ENCODE measurements around the gene AATK.

Gene AATK

DNA sequence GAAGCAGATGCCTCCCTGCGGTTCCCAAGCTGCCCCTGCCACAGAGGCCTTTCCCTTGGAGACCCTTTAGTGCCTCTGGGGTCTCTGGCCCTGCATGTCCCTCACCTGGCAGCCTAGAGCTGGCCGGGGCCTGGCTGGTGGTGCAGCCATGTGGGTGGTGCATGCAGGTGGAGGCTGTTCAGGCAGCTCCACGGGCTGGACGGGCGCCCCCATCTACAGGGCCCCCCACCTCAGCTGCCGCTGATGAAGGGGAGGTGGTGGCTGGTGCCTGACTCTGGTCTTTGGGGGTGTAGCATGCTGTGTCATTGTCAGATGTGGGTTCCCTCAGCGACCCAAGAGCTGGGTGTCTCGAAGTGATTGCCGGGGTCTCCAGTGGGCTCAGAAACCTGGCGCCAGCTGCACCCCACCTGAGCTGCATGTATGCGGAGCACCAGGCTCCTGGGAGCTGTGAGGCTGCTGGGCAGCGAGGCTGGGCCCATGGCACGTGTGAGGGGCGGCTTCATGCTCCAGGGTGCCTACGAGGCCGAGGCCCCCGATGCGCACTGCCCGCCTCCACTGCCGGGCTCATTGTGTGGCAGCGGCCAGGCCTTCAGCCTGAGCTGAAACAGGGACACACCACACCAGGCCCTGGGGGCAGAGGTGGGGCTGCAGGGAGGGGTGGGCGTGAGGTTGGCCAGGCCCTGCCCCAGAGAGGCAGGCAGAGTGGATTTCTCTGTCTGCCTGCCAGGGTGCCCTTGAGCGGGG is 74.1 kb downstream of the AATK start (continued):
- TF ChIP-seq, protein P1, sequence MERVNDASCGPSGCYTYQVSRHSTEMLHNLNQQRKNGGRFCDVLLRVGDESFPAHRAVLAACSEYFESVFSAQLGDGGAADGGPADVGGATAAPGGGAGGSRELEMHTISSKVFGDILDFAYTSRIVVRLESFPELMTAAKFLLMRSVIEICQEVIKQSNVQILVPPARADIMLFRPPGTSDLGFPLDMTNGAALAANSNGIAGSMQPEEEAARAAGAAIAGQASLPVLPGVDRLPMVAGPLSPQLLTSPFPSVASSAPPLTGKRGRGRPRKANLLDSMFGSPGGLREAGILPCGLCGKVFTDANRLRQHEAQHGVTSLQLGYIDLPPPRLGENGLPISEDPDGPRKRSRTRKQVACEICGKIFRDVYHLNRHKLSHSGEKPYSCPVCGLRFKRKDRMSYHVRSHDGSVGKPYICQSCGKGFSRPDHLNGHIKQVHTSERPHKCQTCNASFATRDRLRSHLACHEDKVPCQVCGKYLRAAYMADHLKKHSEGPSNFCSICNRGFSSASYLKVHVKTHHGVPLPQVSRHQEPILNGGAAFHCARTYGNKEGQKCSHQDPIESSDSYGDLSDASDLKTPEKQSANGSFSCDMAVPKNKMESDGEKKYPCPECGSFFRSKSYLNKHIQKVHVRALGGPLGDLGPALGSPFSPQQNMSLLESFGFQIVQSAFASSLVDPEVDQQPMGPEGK (CRISPR knock-in tag; IDR thresholded peaks at IDR 0.05; ENCODE audit: borderline replicate concordance), result no peak
- TF ChIP-seq ZNF8 (CRISPR knock-in tag; IDR thresholded peaks at IDR 0.05) (no peak), GLIS3 (CRISPR knock-in tag; IDR thresholded peaks at IDR 0.05) (no peak)

DNA sequence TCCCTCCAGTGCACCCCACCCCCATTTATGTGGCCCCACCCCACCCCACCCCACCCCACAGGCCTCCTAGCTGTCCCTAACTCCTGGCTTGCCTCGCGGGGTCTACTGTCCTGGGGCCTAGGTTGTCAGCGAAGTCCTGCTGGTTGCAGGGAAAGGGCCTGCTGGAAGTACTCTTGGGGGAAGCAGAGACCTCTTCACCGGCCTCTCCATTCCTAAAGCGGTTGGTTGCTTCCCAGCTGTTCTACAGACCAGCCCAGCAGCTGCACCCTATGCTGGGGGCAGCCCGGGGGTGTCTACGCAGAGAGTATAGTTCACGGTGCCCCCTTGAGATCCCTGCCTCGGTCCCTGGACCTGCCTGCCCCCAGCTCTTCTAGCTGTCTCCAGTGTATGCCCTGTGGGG is 74.9 kb downstream of the AATK start:
- no peak for ATAC-seq
- TF ChIP-seq BACH2 (CRISPR knock-in tag; IDR thresholded peaks at IDR 0.05; ENCODE audit: borderline replicate concordance) (no peak), CSDC2 (CRISPR knock-in tag; IDR thresholded peaks at IDR 0.05) (no peak)

DNA sequence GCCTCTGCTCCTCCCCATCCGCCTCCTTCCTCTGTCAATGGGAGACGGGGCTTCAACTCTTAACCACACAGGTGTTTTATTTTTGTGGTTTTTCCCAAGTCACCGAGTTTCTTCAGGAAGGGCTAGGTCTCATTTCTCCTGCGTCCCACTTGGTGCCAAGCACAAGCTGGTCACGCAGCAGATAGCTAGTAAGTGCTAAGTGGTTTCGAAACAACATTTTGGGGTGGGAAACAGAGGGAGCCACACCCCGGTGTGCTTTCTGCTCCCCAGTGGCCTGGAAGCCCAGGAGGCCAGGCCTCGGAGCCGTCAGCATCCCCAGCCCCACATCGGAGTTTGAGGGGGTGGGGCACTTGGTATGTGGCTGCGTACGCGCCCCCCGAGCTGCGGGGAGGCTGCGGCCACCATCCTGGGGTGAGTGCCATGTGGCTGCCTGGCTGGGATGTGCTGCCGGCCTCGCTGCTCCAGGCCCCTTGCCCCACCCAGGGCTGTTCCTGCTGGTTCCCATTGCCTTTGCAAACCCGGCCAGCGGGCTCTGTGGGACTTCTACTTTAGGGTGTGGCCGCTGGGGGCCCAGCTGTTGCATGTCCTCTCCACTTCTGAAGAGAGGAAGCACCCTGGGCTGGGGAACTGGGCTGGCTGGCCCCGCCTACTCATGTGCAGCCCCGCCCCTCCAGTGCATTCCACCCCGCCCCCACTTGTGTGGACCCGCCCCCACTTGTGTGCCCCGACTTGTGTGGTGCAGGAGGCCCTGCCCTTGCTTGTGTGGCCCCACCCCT is 75.5 kb downstream of the AATK start:
- ATAC-seq, result no peak

DNA sequence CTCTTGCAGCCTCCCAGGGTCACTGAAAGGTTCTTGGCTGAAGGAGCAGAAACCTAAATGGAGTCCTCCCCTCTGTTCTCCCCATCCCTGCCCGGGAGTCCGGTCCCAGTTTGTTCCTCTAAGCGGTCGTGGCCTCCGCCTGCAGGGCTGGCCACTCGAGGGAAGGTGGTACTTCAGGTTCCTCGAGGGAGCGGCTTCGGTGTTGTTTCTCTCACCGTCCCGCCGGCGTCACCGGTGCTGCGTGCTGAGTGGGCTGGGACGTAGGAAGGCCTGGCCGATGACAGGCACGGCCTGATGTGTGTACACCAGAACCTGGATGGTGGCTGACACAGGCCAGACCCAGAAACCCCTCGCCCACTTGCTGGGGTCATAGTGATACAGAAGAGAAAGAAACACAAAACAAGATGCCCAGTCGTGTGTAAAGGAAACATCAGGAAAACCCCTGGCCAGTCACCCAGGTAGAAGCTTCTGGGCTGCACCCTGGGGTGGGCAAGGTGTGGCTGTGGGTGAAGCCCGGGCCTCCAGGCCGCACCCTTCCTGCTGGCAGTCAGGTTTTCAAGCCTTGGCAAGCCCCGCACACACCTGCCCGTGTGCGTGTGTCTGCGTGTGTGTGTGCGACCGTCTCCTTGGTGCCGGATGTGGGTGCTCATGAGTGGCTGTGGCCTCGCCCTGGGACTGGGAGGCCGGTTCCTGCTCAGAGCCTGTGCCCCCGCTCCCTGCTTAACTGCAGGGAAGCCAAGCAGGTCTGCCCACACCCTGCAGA is 79.1 kb downstream of the AATK start:
- ATAC-seq, result no peak
- TF ChIP-seq, protein P2, sequence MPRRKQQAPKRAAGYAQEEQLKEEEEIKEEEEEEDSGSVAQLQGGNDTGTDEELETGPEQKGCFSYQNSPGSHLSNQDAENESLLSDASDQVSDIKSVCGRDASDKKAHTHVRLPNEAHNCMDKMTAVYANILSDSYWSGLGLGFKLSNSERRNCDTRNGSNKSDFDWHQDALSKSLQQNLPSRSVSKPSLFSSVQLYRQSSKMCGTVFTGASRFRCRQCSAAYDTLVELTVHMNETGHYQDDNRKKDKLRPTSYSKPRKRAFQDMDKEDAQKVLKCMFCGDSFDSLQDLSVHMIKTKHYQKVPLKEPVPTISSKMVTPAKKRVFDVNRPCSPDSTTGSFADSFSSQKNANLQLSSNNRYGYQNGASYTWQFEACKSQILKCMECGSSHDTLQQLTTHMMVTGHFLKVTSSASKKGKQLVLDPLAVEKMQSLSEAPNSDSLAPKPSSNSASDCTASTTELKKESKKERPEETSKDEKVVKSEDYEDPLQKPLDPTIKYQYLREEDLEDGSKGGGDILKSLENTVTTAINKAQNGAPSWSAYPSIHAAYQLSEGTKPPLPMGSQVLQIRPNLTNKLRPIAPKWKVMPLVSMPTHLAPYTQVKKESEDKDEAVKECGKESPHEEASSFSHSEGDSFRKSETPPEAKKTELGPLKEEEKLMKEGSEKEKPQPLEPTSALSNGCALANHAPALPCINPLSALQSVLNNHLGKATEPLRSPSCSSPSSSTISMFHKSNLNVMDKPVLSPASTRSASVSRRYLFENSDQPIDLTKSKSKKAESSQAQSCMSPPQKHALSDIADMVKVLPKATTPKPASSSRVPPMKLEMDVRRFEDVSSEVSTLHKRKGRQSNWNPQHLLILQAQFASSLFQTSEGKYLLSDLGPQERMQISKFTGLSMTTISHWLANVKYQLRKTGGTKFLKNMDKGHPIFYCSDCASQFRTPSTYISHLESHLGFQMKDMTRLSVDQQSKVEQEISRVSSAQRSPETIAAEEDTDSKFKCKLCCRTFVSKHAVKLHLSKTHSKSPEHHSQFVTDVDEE (CRISPR knock-in tag; IDR thresholded peaks at IDR 0.05), result no peak
- TF ChIP-seq GLIS3 (CRISPR knock-in tag; IDR thresholded peaks at IDR 0.05) (no peak), ZNF565 (CRISPR knock-in tag; conservative IDR thresholded peaks at IDR 0.05; ENCODE audit: low read depth) (no peak)

More for the DNA sequence above, 75.5 kb downstream of the AATK start:
- TF ChIP-seq BACH2 (CRISPR knock-in tag; IDR thresholded peaks at IDR 0.05; ENCODE audit: borderline replicate concordance), result no peak
- TF ChIP-seq, protein P3, sequence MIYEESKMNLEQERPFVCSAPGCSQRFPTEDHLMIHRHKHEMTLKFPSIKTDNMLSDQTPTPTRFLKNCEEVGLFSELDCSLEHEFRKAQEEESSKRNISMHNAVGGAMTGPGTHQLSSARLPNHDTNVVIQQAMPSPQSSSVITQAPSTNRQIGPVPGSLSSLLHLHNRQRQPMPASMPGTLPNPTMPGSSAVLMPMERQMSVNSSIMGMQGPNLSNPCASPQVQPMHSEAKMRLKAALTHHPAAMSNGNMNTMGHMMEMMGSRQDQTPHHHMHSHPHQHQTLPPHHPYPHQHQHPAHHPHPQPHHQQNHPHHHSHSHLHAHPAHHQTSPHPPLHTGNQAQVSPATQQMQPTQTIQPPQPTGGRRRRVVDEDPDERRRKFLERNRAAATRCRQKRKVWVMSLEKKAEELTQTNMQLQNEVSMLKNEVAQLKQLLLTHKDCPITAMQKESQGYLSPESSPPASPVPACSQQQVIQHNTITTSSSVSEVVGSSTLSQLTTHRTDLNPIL (CRISPR knock-in tag; IDR thresholded peaks at IDR 0.05; ENCODE audit: low read depth), result no peak
- TF ChIP-seq, protein P4, sequence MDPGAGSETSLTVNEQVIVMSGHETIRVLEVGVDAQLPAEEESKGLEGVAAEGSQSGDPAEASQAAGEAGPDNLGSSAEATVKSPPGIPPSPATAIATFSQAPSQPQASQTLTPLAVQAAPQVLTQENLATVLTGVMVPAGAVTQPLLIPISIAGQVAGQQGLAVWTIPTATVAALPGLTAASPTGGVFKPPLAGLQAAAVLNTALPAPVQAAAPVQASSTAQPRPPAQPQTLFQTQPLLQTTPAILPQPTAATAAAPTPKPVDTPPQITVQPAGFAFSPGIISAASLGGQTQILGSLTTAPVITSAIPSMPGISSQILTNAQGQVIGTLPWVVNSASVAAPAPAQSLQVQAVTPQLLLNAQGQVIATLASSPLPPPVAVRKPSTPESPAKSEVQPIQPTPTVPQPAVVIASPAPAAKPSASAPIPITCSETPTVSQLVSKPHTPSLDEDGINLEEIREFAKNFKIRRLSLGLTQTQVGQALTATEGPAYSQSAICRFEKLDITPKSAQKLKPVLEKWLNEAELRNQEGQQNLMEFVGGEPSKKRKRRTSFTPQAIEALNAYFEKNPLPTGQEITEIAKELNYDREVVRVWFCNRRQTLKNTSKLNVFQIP (CRISPR knock-in tag; IDR thresholded peaks at IDR 0.05; ENCODE audit: borderline replicate concordance, low read depth), result no peak
- TF ChIP-seq OSR1 (CRISPR knock-in tag; IDR thresholded peaks at IDR 0.05), result no peak
- TF ChIP-seq ZNF565 (CRISPR knock-in tag; conservative IDR thresholded peaks at IDR 0.05; ENCODE audit: low read depth), result no peak
- no peak for TF ChIP-seq ISL1 (CRISPR knock-in tag; IDR thresholded peaks at IDR 0.05)
- TF ChIP-seq SNAI2 (CRISPR knock-in tag; IDR thresholded peaks at IDR 0.05), result no peak
- TF ChIP-seq, protein P5, sequence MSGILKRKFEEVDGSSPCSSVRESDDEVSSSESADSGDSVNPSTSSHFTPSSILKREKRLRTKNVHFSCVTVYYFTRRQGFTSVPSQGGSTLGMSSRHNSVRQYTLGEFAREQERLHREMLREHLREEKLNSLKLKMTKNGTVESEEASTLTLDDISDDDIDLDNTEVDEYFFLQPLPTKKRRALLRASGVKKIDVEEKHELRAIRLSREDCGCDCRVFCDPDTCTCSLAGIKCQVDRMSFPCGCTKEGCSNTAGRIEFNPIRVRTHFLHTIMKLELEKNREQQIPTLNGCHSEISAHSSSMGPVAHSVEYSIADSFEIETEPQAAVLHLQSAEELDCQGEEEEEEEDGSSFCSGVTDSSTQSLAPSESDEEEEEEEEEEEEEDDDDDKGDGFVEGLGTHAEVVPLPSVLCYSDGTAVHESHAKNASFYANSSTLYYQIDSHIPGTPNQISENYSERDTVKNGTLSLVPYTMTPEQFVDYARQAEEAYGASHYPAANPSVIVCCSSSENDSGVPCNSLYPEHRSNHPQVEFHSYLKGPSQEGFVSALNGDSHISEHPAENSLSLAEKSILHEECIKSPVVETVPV (CRISPR knock-in tag; IDR thresholded peaks at IDR 0.05), result no peak
- TF ChIP-seq ZNF8 (CRISPR knock-in tag; IDR thresholded peaks at IDR 0.05), result no peak
- TF ChIP-seq CSDC2 (CRISPR knock-in tag; IDR thresholded peaks at IDR 0.05), result no peak
- TF ChIP-seq RARB (CRISPR knock-in tag; IDR thresholded peaks at IDR 0.05), result no peak
- TF ChIP-seq, protein P1 (CRISPR knock-in tag; IDR thresholded peaks at IDR 0.05; ENCODE audit: borderline replicate concordance), result no peak
- no peak for TF ChIP-seq ZNF70 (CRISPR knock-in tag; IDR thresholded peaks at IDR 0.05)

All from SK-N-SH treated with all-trans-retinoic acid at 6 μM for 48 hours (cell line).